ACC112 (cell line): ENCODE data around the gene WDR31.

Source experiments
- H2AFZ ChIP-seq: fragments of 200-600 bp; sonication (generic); one replicate; pipeline ENCODE4 v1.6.0; 2017; ENCODE audit warnings: antibody characterized with exemption, low read length; ENCODE audit not compliant: unreplicated experiment
- H3K27ac ChIP-seq: fragments of 200-600 bp; sonication (generic); 2 replicates; pipeline ENCODE4 v1.5.1; 2014; ENCODE audit warnings: low read depth, mild to moderate bottlenecking, antibody characterized with exemption, low read length, moderate library complexity
- H3K27me3 ChIP-seq: fragments of 200-600 bp; sonication (generic); 2 replicates; pipeline ENCODE4 v1.6.1; 2014; ENCODE audit warnings: mild to moderate bottlenecking, antibody characterized with exemption, low read length, moderate library complexity, mixed read lengths; ENCODE audit not compliant: insufficient read depth
- H3K36me3 ChIP-seq: fragments of 200-600 bp; sonication (generic); 2 replicates; pipeline ENCODE4 v1.6.1; 2016; ENCODE audit warnings: mild to moderate bottlenecking, antibody characterized with exemption, low read length, moderate library complexity, mixed read lengths; ENCODE audit not compliant: insufficient read depth
- H3K4me1 ChIP-seq: fragments of 200-600 bp; sonication (generic); one replicate; pipeline ENCODE4 v1.6.1; 2016; ENCODE audit warnings: low read length, mixed read lengths; ENCODE audit not compliant: insufficient read depth, unreplicated experiment, control insufficient read depth
- H3K4me3 ChIP-seq: fragments of 200-600 bp; sonication (generic); 2 replicates; pipeline ENCODE4 v1.5.1; 2014; ENCODE audit warnings: mild to moderate bottlenecking, low read depth, low read length
- H3K79me2 ChIP-seq: fragments of 200-600 bp; sonication (generic); one replicate; pipeline ENCODE4 v1.6.0; 2016; ENCODE audit warnings: low read length; ENCODE audit not compliant: control insufficient read depth, unreplicated experiment, insufficient read depth

The WDR31 gene

GRCh38 chr9:113376634-113377567 is 36.8 kb upstream of the WDR31 start, which contains the start of gene HDHD3:
Gene HDHD3 (minus strand): TSS chr9:113376986. CDS start chr9:113374354, 2,632 bp downstream.
- H3K36me3 ChIP-seq = peaks cover 10% of the 10 kb centered on the region; the same call in 1 of the 2 replicates
- H3K4me1 ChIP-seq = peaks cover 6% of the 10 kb centered on the region
- no peaks in the 10 kb centered on the region for H3K79me2 ChIP-seq
- H2AFZ ChIP-seq = peak within 1 kb of the TSS; percentile 83
- H3K27ac ChIP-seq = no peak within 1 kb of the TSS
- peak within 1 kb of the TSS; percentile 89 for H3K4me3 ChIP-seq
- H3K27me3 ChIP-seq = no peaks in the 10 kb centered on the region

GRCh38 chr9:113375057-113376023 is 35.3 kb upstream of the WDR31 start:
- H3K36me3 ChIP-seq = peaks cover 10% of the 10 kb centered on the region; the same call in 1 of the 2 replicates
- no peaks in the 10 kb centered on the region for H3K27me3 ChIP-seq
- H3K4me3 ChIP-seq = peak overlapping the region; percentile 89
- H2AFZ ChIP-seq = no peak overlapping the region
- no peak overlapping the region for H3K27ac ChIP-seq
- no peaks in the 10 kb centered on the region for H3K79me2 ChIP-seq
- peaks cover 6% of the 10 kb centered on the region for H3K4me1 ChIP-seq

- Histone ChIP-seq H3K79me2 (no peaks in the 10 kb centered on the region), H3K4me1 (peaks cover 6% of the 10 kb centered on the region), H3K27me3 (no peaks in the 10 kb centered on the region), H3K36me3 (peaks cover 10% of the 10 kb centered on the region; the same call in 1 of the 2 replicates), H3K27ac (no peak overlapping the region), H3K4me3 (no peak overlapping the region), H2AFZ (no peak overlapping the region)
These were observed 33.8 kb upstream of the WDR31 start for GRCh38 chr9:113373676-113374392.

GRCh38 chr9:113373256-113373655 is 33.2 kb upstream of the WDR31 start:
- H3K79me2 ChIP-seq = no peaks in the 10 kb centered on the region
- peaks cover 10% of the 10 kb centered on the region; the same call in 1 of the 2 replicates for H3K36me3 ChIP-seq
- H2AFZ ChIP-seq = no peak overlapping the region
- H3K4me3 ChIP-seq = no peak overlapping the region
- H3K27ac ChIP-seq = no peak overlapping the region
- no peaks in the 10 kb centered on the region for H3K27me3 ChIP-seq
- H3K4me1 ChIP-seq = peaks cover 6% of the 10 kb centered on the region

- no peaks in the 10 kb centered on the region for H3K79me2 ChIP-seq
- no peak overlapping the region for H3K27ac ChIP-seq
- peaks cover 6% of the 10 kb centered on the region for H3K4me1 ChIP-seq
- no peak overlapping the region for H2AFZ ChIP-seq
- no peak overlapping the region for H3K4me3 ChIP-seq
- H3K27me3 ChIP-seq = no peaks in the 10 kb centered on the region
- H3K36me3 ChIP-seq = peaks cover 10% of the 10 kb centered on the region; the same call in 1 of the 2 replicates
These were observed 32.0 kb upstream of the WDR31 start for GRCh38 chr9:113372059-113372458.

- Histone ChIP-seq H3K79me2 (no peaks in the 10 kb centered on the region), H3K4me3 (no peak overlapping the region), H3K36me3 (peaks cover 10% of the 10 kb centered on the region; the same call in 1 of the 2 replicates), H3K27me3 (no peaks in the 10 kb centered on the region), H3K27ac (no peak overlapping the region), H3K4me1 (peaks cover 6% of the 10 kb centered on the region), H2AFZ (no peak overlapping the region)
These were observed 30.8 kb upstream of the WDR31 start for GRCh38 chr9:113370806-113371325.

GRCh38 chr9:113369855-113370140 is 29.7 kb upstream of the WDR31 start:
- H3K27ac ChIP-seq = no peak overlapping the region
- H2AFZ ChIP-seq = no peak overlapping the region
- H3K4me1 ChIP-seq = no peaks in the 10 kb centered on the region
- H3K79me2 ChIP-seq = no peaks in the 10 kb centered on the region
- no peak overlapping the region for H3K4me3 ChIP-seq
- no peaks in the 10 kb centered on the region for H3K27me3 ChIP-seq
- H3K36me3 ChIP-seq = peaks cover 10% of the 10 kb centered on the region; the same call in 1 of the 2 replicates

- peaks cover 6% of the 10 kb centered on the region; the same call in 1 of the 2 replicates for H3K36me3 ChIP-seq
- H3K27ac ChIP-seq = no peak overlapping the region
- H3K4me1 ChIP-seq = no peaks in the 10 kb centered on the region
- no peak overlapping the region for H2AFZ ChIP-seq
- H3K79me2 ChIP-seq = no peaks in the 10 kb centered on the region
- H3K27me3 ChIP-seq = no peaks in the 10 kb centered on the region
- H3K4me3 ChIP-seq = no peak overlapping the region
These were observed 29.1 kb upstream of the WDR31 start for GRCh38 chr9:113368982-113369854.

- Histone ChIP-seq H3K4me1 (no peaks in the 10 kb centered on the region), H3K4me3 (no peak overlapping the region), H2AFZ (no peak overlapping the region), H3K79me2 (no peaks in the 10 kb centered on the region), H3K36me3 (no peaks in the 10 kb centered on the region), H3K27ac (no peak overlapping the region), H3K27me3 (no peaks in the 10 kb centered on the region)
These were observed 28.4 kb upstream of the WDR31 start for GRCh38 chr9:113368348-113368981.
